Right atrium auricular region (tissue), 2 donors: ENCODE data around the gene PCDHGA11. TPM values are rescaled to one million over a fixed set of nuclear protein-coding genes. Genes with fewer than 3 reads are reported as not detected.

Experiments
- DNase-seq: peaks from one replicate; pipeline ENCODE4 v3.0.0-alpha.2; 2019; ENCODE audit warnings: low spot score
- H3K27ac ChIP-seq, 2 donors: fragments of 200-600 bp; sonication (generic); 1 replicate in 1 of 2; 2 replicates in 1 of 2; pipeline ENCODE4 v1.5.1; 2016 to 2019
- H3K27me3 ChIP-seq, 2 donors: fragments of 200-600 bp; sonication (generic); one replicate each; pipeline versions ENCODE4 v1.5.1 to v1.6.0; 2017 to 2019
- H3K36me3 ChIP-seq: fragments of 200-600 bp; sonication (generic); one replicate; pipeline ENCODE4 v1.5.1; 2016
- H3K4me1 ChIP-seq, 2 donors: fragments of 200-600 bp; sonication (generic); one replicate each; pipeline versions ENCODE4 v1.5.1 to v1.6.0; 2017 to 2019
- H3K4me3 ChIP-seq, 2 donors: fragments of 200-600 bp; sonication (generic); 1 replicate in 1 of 2; 2 replicates in 1 of 2; pipeline ENCODE4 v1.5.1; 2017 to 2019; ENCODE audit warnings: mild to moderate bottlenecking in 1 of 2, moderate library complexity in 1 of 2
- H3K9me3 ChIP-seq, 2 donors: fragments of 200-600 bp; sonication (generic); one replicate each; pipeline ENCODE4 v1.5.1; 2019
- total RNA-seq, 2 donors: library from RNA; depleted of rRNA; stranded (reverse); fragments of >200 nt; gene quantifications; one replicate each; pipeline ENCODE4 v1.1.0, GENCODE V29; 2016
- TF ChIP-seq, protein P1 (sequence below), 2 donors: fragments of 200-600 bp; sonication (generic); IDR thresholded peaks; one replicate each; pipeline ENCODE4 v1.5.1; 2019; ENCODE audit warnings: antibody characterized with exemption in 2 of 2

The PCDHGA11 gene
- total RNA-seq, 2 donors from 2014 or later = 3.0 to 4.5 TPM

DNA sequence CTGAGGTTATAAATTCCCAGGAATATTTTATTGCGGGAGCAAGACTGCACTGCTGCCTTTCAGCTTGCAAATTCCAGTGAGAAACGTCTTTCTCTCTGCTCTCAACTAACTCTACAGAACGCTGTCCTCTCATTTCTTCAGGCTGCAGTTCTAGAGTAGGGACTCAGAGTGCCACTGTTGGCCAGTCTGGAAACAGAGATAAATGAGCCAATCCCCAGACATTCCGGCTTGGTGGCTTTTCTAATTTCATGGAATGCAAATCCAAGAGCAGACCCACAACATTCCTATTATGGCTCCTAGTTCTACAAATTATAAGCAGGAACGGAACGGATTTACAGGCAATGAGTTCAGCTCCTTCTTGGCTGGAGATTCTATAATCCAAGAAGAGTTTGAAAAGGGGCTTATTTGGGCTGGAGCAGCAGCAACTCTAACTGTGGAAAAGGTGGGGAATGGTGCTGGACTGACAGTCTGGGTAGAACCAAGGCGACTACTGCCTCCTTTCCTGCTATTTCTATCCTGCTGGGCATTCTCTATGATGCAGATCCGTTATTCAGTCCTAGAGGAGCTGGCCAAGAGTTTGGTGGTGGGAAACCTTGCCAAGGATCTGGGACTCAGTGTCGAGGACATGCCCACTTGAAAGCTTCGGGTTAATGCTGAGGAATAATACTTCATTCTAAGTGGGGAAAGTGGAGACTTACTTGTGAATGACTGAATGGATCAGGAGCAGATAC, 18.7 kb downstream of the PCDHGA11 start:
- Histone ChIP-seq H3K4me3 (no peak overlapping the region), H3K27ac (no peak overlapping the region), H3K27me3 (no peaks in the 10 kb centered on the region), H3K36me3 (no peaks in the 10 kb centered on the region), H3K4me1 (no peaks in the 10 kb centered on the region), H3K9me3 (peaks cover 11 to 68% of the 10 kb centered on the region in 2 donors)
- TF ChIP-seq, protein P1, sequence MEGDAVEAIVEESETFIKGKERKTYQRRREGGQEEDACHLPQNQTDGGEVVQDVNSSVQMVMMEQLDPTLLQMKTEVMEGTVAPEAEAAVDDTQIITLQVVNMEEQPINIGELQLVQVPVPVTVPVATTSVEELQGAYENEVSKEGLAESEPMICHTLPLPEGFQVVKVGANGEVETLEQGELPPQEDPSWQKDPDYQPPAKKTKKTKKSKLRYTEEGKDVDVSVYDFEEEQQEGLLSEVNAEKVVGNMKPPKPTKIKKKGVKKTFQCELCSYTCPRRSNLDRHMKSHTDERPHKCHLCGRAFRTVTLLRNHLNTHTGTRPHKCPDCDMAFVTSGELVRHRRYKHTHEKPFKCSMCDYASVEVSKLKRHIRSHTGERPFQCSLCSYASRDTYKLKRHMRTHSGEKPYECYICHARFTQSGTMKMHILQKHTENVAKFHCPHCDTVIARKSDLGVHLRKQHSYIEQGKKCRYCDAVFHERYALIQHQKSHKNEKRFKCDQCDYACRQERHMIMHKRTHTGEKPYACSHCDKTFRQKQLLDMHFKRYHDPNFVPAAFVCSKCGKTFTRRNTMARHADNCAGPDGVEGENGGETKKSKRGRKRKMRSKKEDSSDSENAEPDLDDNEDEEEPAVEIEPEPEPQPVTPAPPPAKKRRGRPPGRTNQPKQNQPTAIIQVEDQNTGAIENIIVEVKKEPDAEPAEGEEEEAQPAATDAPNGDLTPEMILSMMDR (IDR thresholded peaks at IDR 0.05) = no peak
- no peak for DNase-seq

- no peaks in the 10 kb centered on the region for H3K27me3 ChIP-seq
- H3K4me3 ChIP-seq = no peak overlapping the region
- TF ChIP-seq, protein P1 (IDR thresholded peaks at IDR 0.05) = no peak
- no peaks in the 10 kb centered on the region for H3K36me3 ChIP-seq
- no peak for DNase-seq
- no peaks in the 10 kb centered on the region for H3K4me1 ChIP-seq
- H3K27ac ChIP-seq = no peak overlapping the region
- H3K9me3 ChIP-seq = peaks cover 11 to 66% of the 10 kb centered on the region in 2 donors
These were observed 19.5 kb downstream of the PCDHGA11 start for GRCh38 chr5:141440341-141440740.

DNA sequence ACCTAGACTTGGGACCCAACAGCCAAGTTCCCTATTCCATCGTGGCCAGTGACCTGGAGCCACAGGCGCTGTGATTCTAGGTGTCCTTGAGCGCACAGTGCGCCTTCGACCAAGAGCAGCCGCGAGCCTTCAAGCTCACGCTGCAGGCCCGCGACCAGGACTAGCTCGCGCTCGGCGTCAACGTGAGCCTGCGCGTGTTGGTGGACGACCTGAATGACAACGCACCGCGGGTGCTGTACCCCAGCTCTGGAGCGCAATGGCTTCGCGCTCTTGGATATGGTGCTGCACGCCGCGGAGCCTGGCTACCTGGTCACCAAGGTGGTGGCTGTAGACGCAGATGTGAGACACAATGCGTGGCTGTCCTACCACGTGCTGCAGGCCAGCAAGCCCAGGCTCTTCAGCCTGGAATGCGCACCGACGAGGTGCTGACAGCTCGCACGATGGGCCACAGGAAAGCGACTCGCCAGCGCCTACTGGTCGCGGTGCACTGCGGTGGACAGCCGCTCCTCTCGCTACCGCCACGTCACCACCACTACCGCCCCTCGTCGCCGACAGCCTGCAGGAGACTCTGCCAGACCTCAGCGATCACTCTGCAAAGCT, 20.8 kb downstream of the PCDHGA11 start:
- H3K27ac ChIP-seq = no peak overlapping the region
- no peaks in the 10 kb centered on the region for H3K4me1 ChIP-seq
- peaks cover 5 to 55% of the 10 kb centered on the region in 2 donors for H3K9me3 ChIP-seq
- no peaks in the 10 kb centered on the region for H3K36me3 ChIP-seq
- no peak overlapping the region for H3K4me3 ChIP-seq
- no peaks in the 10 kb centered on the region for H3K27me3 ChIP-seq
- no peak for DNase-seq
- TF ChIP-seq, protein P1 (IDR thresholded peaks at IDR 0.05) = no peak

GRCh38 chr5:141465351-141465750, 44.5 kb downstream of the PCDHGA11 start:
- Histone ChIP-seq H3K4me3 (no peak overlapping the region), H3K4me1 (no peaks in the 10 kb centered on the region), H3K36me3 (no peaks in the 10 kb centered on the region), H3K9me3 (peaks cover 0 to 5% of the 10 kb centered on the region in 2 donors), H3K27me3 (no peaks in the 10 kb centered on the region), H3K27ac (no peak overlapping the region)
- DNase-seq = no peak
- TF ChIP-seq, protein P1 (IDR thresholded peaks at IDR 0.05) = no peak

Other genes with a start within 250 kb of the PCDHGA11 start
- gene PCDHB7, start 248.4 kb upstream of the PCDHGA11 start, total RNA-seq = 1 to 10 TPM; 1.0 to 1.4 TPM
- 1 to 10 TPM in 1 of 2 donors, under 1 TPM in 1; 0.90 to 1.7 TPM for gene PCDHB8, start 243.3 kb upstream of the PCDHGA11 start, total RNA-seq
- gene PCDHB16, start 238.7 kb upstream of the PCDHGA11 start, total RNA-seq = 1 to 10 TPM; 5.3 TPM
- 1 to 10 TPM; 1.7 to 2.5 TPM for gene PCDHB9, start 233.9 kb upstream of the PCDHGA11 start, total RNA-seq
- gene PCDHB10, start 228.7 kb upstream of the PCDHGA11 start, total RNA-seq = 1 to 10 TPM; 2.0 to 2.5 TPM
- 1 to 10 TPM; 1.8 to 2.4 TPM for gene PCDHB11, start 221.4 kb upstream of the PCDHGA11 start, total RNA-seq
- 1 to 10 TPM; 1.8 to 2.3 TPM for gene PCDHB12, start 212.3 kb upstream of the PCDHGA11 start, total RNA-seq
- gene PCDHB13, start 207.1 kb upstream of the PCDHGA11 start, total RNA-seq = 1 to 10 TPM; 4.2 to 5.0 TPM
- gene PCDHB14, start 197.7 kb upstream of the PCDHGA11 start, total RNA-seq = 1 to 10 TPM; 4.3 to 5.1 TPM
- 1 to 10 TPM; 3.2 to 5.3 TPM for gene PCDHB15, start 175.7 kb upstream of the PCDHGA11 start, total RNA-seq
- not detected for gene SLC25A2, start 117.0 kb upstream of the PCDHGA11 start, total RNA-seq
- gene TAF7, start 100.3 kb upstream of the PCDHGA11 start, total RNA-seq = 10 to 100 TPM; 73.9 to 82.6 TPM
- 1 to 10 TPM; 1.4 to 2.0 TPM for gene PCDHGA1, start 90.5 kb upstream of the PCDHGA11 start, total RNA-seq
- gene PCDHGA2, start 82.3 kb upstream of the PCDHGA11 start, total RNA-seq = 1 to 10 TPM; 7.5 to 7.7 TPM
- gene PCDHGA3, start 77.2 kb upstream of the PCDHGA11 start, total RNA-seq = 1 to 10 TPM; 7.0 to 8.9 TPM
- 1 to 10 TPM; 2.4 to 3.3 TPM for gene PCDHGB1, start 71.0 kb upstream of the PCDHGA11 start, total RNA-seq
- 1 to 10 TPM; 4.4 to 5.7 TPM for gene PCDHGA4, start 66.0 kb upstream of the PCDHGA11 start, total RNA-seq
- 1 to 10 TPM; 5.2 to 6.7 TPM for gene PCDHGB2, start 61.1 kb upstream of the PCDHGA11 start, total RNA-seq
- 1 to 10 TPM; 4.0 to 5.0 TPM for gene PCDHGA5, start 56.9 kb upstream of the PCDHGA11 start, total RNA-seq
- 1 to 10 TPM; 5.4 to 7.2 TPM for gene PCDHGB3, start 50.8 kb upstream of the PCDHGA11 start, total RNA-seq
- gene PCDHGA6, start 47.2 kb upstream of the PCDHGA11 start, total RNA-seq = 1 to 10 TPM; 4.7 to 5.3 TPM
- gene PCDHGA7, start 38.3 kb upstream of the PCDHGA11 start, total RNA-seq = 1 to 10 TPM; 4.9 to 6.1 TPM
- 1 to 10 TPM; 6.3 to 6.4 TPM for gene PCDHGB4, start 33.4 kb upstream of the PCDHGA11 start, total RNA-seq
- gene PCDHGA8, start 28.4 kb upstream of the PCDHGA11 start, total RNA-seq = 1 to 10 TPM; 5.0 to 5.7 TPM
- 1 to 10 TPM; 9.7 TPM for gene PCDHGB5, start 23.1 kb upstream of the PCDHGA11 start, total RNA-seq
- gene PCDHGA9, start 18.3 kb upstream of the PCDHGA11 start, total RNA-seq = 1 to 10 TPM; 3.7 to 5.2 TPM
- gene PCDHGB6, start 13.0 kb upstream of the PCDHGA11 start, total RNA-seq = 1 to 10 TPM; 5.0 to 7.1 TPM
- 1 to 10 TPM; 3.1 to 4.8 TPM for gene PCDHGA10, start 8.1 kb upstream of the PCDHGA11 start, total RNA-seq
- 10 to 100 TPM in 1 of 2 donors, 1 to 10 TPM in 1; 6.0 to 10.5 TPM for gene PCDHGB7, start 3.4 kb upstream of the PCDHGA11 start, total RNA-seq
- gene PCDHGA12, start 9.5 kb downstream of the PCDHGA11 start, total RNA-seq = 1 to 10 TPM; 6.2 to 7.7 TPM
- gene PCDHGC3, start 54.9 kb downstream of the PCDHGA11 start, total RNA-seq = 10 to 100 TPM; 24.1 to 38.3 TPM
- gene PCDHGC4, start 64.0 kb downstream of the PCDHGA11 start, total RNA-seq = 1 to 10 TPM; 1.5 to 1.7 TPM
- gene PCDHGC5, start 68.0 kb downstream of the PCDHGA11 start, total RNA-seq = 1 to 10 TPM; 1.4 to 1.7 TPM
- 10 to 100 TPM; 18.7 to 82.7 TPM for gene DIAPH1, start 197.9 kb downstream of the PCDHGA11 start, total RNA-seq
- 10 to 100 TPM; 21.0 to 22.2 TPM for gene HDAC3, start 215.8 kb downstream of the PCDHGA11 start, total RNA-seq
- gene RELL2, start 215.9 kb downstream of the PCDHGA11 start, total RNA-seq = 1 to 10 TPM in 1 of 2 donors, under 1 TPM in 1; 0.41 to 1.3 TPM
- 1 to 10 TPM; 5.1 to 6.4 TPM for gene FCHSD1, start 230.4 kb downstream of the PCDHGA11 start, total RNA-seq